Left ventricle myocardium inferior (tissue), 1 donor: Measurements from ENCODE around the gene RGS14. TPM values are rescaled to one million over a fixed set of nuclear protein-coding genes. Genes with fewer than 3 reads are reported as not detected.
A peak's percentile ranks its signal among the peaks of the same experiment; 100 is the strongest.

ENCODE experiments used
- DNase-seq: peaks from one replicate; pipeline ENCODE4 v3.0.0-alpha.2; 2020
- H3K27ac ChIP-seq: fragments of 200-600 bp; replicated peaks from 2 replicates; pipeline ENCODE4 v1.8.0; 2021
- H3K27me3 ChIP-seq: fragments of 200-600 bp; 2 replicates; pipeline ENCODE4 v1.8.0; 2021; ENCODE audit warnings: low read depth
- H3K36me3 ChIP-seq: fragments of 200-600 bp; 2 replicates; pipeline ENCODE4 v1.8.0; 2021
- H3K4me1 ChIP-seq: fragments of 200-600 bp; 2 replicates; pipeline ENCODE4 v1.8.0; 2021
- H3K4me3 ChIP-seq: fragments of 200-600 bp; 2 replicates; pipeline ENCODE4 v1.8.0; 2021; ENCODE audit warnings: mild to moderate bottlenecking, moderate library complexity
- H3K9me3 ChIP-seq: fragments of 200-600 bp; replicated peaks from 2 replicates; pipeline ENCODE4 v1.8.0; 2021
- CTCF ChIP-seq: fragments of 200-600 bp; IDR thresholded peaks from 2 replicates; pipeline ENCODE4 v1.8.0; 2021; ENCODE audit warnings: antibody characterized with exemption, mild to moderate bottlenecking, borderline replicate concordance
- intact Hi-C: fragments of 100-400 bp; cut with micrococcal nuclease; formaldehyde crosslinking; loops from one replicate; pipeline ENCODE4 v1.11.0; 2022
- total RNA-seq: library from RNA; stranded (reverse); fragmentation: NEBNext Ultra II Directional; extraction: Animal tissue kit (Norgen Biotek cat#: 25700); gene quantifications from one replicate; pipeline ENCODE4 v1.2.1, GENCODE V29; 2021
- donor health status: DM: no; HTN: yes; CAD: no; lungs with severe emphysema.

Gene RGS14
- total RNA-seq, 1 donor from 2014 or later: 4.6 TPM

- no peak for DNase-seq
- intact Hi-C loops: no loop called here
These were observed 11.3 kb downstream of the RGS14 start for GRCh38 chr5:177368869-177369644.

GRCh38 chr5:177369645-177370440 is 12.1 kb downstream of the RGS14 start:
- H3K27ac ChIP-seq: no peak overlapping the region
- intact Hi-C loops: no loop called here
- no peak for TF ChIP-seq CTCF

More at GRCh38 chr5:177368869-177369644, 11.3 kb downstream of the RGS14 start:
- H3K27ac ChIP-seq: no peak overlapping the region
- no peaks in the 10 kb centered on the region for H3K9me3 ChIP-seq
- H3K4me1 ChIP-seq: peaks cover 43% of the 10 kb centered on the region
- TF ChIP-seq CTCF: peak; percentile 60
- no peak overlapping the region for H3K4me3 ChIP-seq
- peaks cover 5% of the 10 kb centered on the region for H3K27me3 ChIP-seq
- H3K36me3 ChIP-seq: no peaks in the 10 kb centered on the region

GRCh38 chr5:177370488-177371119 is 12.9 kb downstream of the RGS14 start:
- Histone ChIP-seq H3K9me3 (no peaks in the 10 kb centered on the region), H3K36me3 (no peaks in the 10 kb centered on the region), H3K4me3 (peak overlapping the region; percentile 61), H3K4me1 (peaks cover 43% of the 10 kb centered on the region), H3K27ac (peak overlapping the region; percentile 3), H3K27me3 (peaks cover 18% of the 10 kb centered on the region)
- TF ChIP-seq CTCF: peak; percentile 53
- intact Hi-C loops: no loop called here
- DNase-seq: peak; percentile 70

More at GRCh38 chr5:177369645-177370440, 12.1 kb downstream of the RGS14 start:
- peaks cover 43% of the 10 kb centered on the region for H3K4me1 ChIP-seq
- H3K36me3 ChIP-seq: no peaks in the 10 kb centered on the region
- no peak for DNase-seq
- peaks cover 13% of the 10 kb centered on the region for H3K27me3 ChIP-seq
- H3K4me3 ChIP-seq: no peak overlapping the region
- H3K9me3 ChIP-seq: no peaks in the 10 kb centered on the region

GRCh38 chr5:177371120-177372033 is 13.7 kb downstream of the RGS14 start:
- Histone ChIP-seq H3K36me3 (no peaks in the 10 kb centered on the region), H3K27ac (peak overlapping the region; percentile 3), H3K9me3 (no peaks in the 10 kb centered on the region), H3K4me1 (peaks cover 39% of the 10 kb centered on the region), H3K4me3 (peak overlapping the region; percentile 61), H3K27me3 (peaks cover 18% of the 10 kb centered on the region)
- intact Hi-C loops: no loop called here
- no peak for TF ChIP-seq CTCF
- DNase-seq: no peak
